MM.1S (cell line): ENCODE data around the gene ZNF398.

ENCODE experiments used
- DNase-seq: peaks from one replicate; pipeline ENCODE4 v3.0.0-alpha.2; 2015
- H2AFZ ChIP-seq: fragments of 300-600 bp; sonication (generic); 2 replicates; pipeline ENCODE4 v1.6.0; 2016; ENCODE audit warnings: antibody characterized with exemption, low read length
- H3F3A ChIP-seq: fragments of 300-600 bp; sonication (generic); 2 replicates; pipeline ENCODE4 v1.6.1; 2016; ENCODE audit warnings: mild to moderate bottlenecking, antibody characterized with exemption, low read length, moderate library complexity, mixed read lengths; ENCODE audit not compliant: insufficient read depth
- H3K27ac ChIP-seq: fragments of 300-600 bp; sonication (generic); 2 replicates; pipeline ENCODE4 v1.5.1; 2016; ENCODE audit warnings: mild to moderate bottlenecking, low read length
- H3K27me3 ChIP-seq: fragments of 300-600 bp; sonication (generic); replicated peaks from 2 replicates; pipeline ENCODE4 v1.6.0; 2016; ENCODE audit warnings: low read length; ENCODE audit not compliant: insufficient read depth
- H3K36me3 ChIP-seq: fragments of 300-600 bp; sonication (generic); replicated peaks from 2 replicates; pipeline ENCODE4 v1.6.1; 2016; ENCODE audit warnings: mild to moderate bottlenecking, low read length, mixed read lengths; ENCODE audit not compliant: insufficient read depth
- H3K4me1 ChIP-seq: fragments of 300-600 bp; sonication (generic); 2 replicates; pipeline ENCODE4 v1.6.1; 2016; ENCODE audit warnings: low read length, mixed read lengths
- H3K4me2 ChIP-seq: fragments of 300-600 bp; sonication (generic); 2 replicates; pipeline ENCODE4 v1.6.0; 2016; ENCODE audit warnings: low read depth, low read length
- H3K4me3 ChIP-seq: fragments of 300-600 bp; sonication (generic); 2 replicates; pipeline ENCODE4 v1.5.1; 2016; ENCODE audit warnings: low read length, mixed read lengths
- H3K79me2 ChIP-seq: fragments of 300-600 bp; sonication (generic); 2 replicates; pipeline ENCODE4 v1.6.1; 2016; ENCODE audit warnings: mixed run types, low read length, mixed read lengths
- H3K9ac ChIP-seq: fragments of 300-600 bp; sonication (generic); 2 replicates; pipeline ENCODE4 v1.6.1; 2016; ENCODE audit warnings: low read length, mixed read lengths
- H3K9me2 ChIP-seq: fragments of 300-600 bp; sonication (generic); replicated peaks from 2 replicates; pipeline ENCODE4 v1.6.1; 2016; ENCODE audit warnings: mild to moderate bottlenecking, low read length, mixed read lengths; ENCODE audit not compliant: insufficient read depth
- H3K9me3 ChIP-seq: fragments of 300-600 bp; sonication (generic); replicated peaks from 2 replicates; pipeline ENCODE4 v1.6.1; 2016; ENCODE audit warnings: mild to moderate bottlenecking, low read length, mixed read lengths; ENCODE audit not compliant: insufficient read depth
- H4K20me1 ChIP-seq: fragments of 300-600 bp; sonication (generic); 2 replicates; pipeline ENCODE4 v1.6.1; 2016; ENCODE audit warnings: mild to moderate bottlenecking, low read length, moderate library complexity, mixed read lengths; ENCODE audit not compliant: insufficient read depth
- EZH2 ChIP-seq: fragments of 300-600 bp; sonication (generic); optimal IDR thresholded peaks from 2 replicates; pipeline ENCODE3; 2017; ENCODE audit warnings: low read depth, mild to moderate bottlenecking, antibody characterized with exemption, low read length, mixed read lengths
- EZH2phosphoT487 ChIP-seq: fragments of 300-600 bp; sonication (generic); IDR thresholded peaks from 2 replicates; pipeline ENCODE4 v1.6.1; 2018; ENCODE audit warnings: antibody characterized with exemption, low read length
- TF ChIP-seq, protein P1 (sequence below): fragments of 300-600 bp; sonication (generic); IDR thresholded peaks from 2 replicates; pipeline ENCODE4 v1.5.1; 2016; ENCODE audit warnings: antibody characterized with exemption, low read length, mixed read lengths

The ZNF398 gene

DNA sequence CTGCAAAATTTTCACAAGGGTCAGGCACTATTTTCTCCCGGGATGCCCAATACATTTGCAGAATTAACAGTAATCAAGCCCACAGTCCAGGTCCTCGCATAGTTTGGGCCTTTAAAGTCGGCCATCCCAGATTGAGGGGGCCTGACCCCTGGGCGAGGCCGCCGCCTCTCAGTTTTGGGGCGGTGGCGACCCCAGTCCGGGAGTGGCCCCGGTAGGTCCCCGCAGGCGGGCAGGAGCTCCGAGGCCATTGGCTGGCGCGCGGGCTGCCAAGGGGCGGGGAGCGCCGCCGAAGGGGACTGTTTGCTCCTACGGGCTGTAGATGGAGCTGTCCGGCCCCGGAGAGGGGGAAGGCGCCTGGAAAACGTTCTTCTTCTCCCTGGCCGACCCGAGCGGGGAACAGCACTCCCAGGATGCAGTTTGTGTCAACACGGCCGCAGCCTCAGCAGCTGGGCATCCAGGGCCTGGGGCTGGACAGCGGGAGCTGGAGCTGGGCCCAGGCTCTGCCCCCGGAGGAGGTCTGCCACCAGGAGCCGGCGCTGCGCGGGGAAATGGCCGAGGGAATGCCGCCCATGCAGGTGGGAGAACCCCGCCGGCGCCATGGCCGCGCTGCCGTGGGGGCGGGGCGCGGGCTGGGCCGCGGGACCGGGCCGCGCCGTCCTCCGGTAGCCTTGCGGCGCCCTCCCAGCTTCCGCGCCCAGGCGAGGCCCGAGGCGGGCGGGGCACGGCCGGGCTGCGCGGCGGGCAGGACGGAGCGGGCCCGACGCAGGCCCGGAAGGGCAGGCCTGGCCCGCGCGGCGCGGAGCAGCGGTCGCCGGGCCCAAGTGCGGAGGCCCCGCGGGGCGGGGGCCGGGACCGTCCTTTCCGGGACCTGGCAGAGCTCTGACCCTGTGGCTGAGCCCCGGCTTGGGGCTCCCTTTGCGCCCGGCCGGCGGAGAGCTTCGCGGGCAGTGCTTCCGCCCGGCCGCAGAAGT, 48.2 kb downstream of the ZNF398 start, which contains the start of gene ZNF282:
TSS of gene ZNF282 (plus strand) at position 367 of the 971 bp plus-strand sequence. CDS start at position 411, 44 bp downstream.
- Histone ChIP-seq H3F3A (peaks cover 7% of the 10 kb centered on the region; the same call in 1 of the 2 replicates), H4K20me1 (no peaks in the 10 kb centered on the region), H3K27ac (peak within 1 kb of the TSS; percentile 63; the same call in 1 of the 2 replicates), H3K9me2 (no peaks in the 10 kb centered on the region), H3K9me3 (no peaks in the 10 kb centered on the region), H3K79me2 (peaks cover 44% of the 10 kb centered on the region), H3K36me3 (0 out of 2 replicates have a peak, but pooled peaks cover 6% of the 10 kb centered on the region), H3K27me3 (no peaks in the 10 kb centered on the region), H2AFZ (peak within 1 kb of the TSS; percentile 65), H3K4me3 (peak within 1 kb of the TSS; percentile 95), H3K9ac (peak within 1 kb of the TSS; percentile 85), H3K4me2 (peak within 1 kb of the TSS; percentile 94), H3K4me1 (peaks cover 4% of the 10 kb centered on the region)
- DNase-seq: peak; percentile 86
- no peak for TF ChIP-seq EZH2phosphoT487
- TF ChIP-seq, protein P1, sequence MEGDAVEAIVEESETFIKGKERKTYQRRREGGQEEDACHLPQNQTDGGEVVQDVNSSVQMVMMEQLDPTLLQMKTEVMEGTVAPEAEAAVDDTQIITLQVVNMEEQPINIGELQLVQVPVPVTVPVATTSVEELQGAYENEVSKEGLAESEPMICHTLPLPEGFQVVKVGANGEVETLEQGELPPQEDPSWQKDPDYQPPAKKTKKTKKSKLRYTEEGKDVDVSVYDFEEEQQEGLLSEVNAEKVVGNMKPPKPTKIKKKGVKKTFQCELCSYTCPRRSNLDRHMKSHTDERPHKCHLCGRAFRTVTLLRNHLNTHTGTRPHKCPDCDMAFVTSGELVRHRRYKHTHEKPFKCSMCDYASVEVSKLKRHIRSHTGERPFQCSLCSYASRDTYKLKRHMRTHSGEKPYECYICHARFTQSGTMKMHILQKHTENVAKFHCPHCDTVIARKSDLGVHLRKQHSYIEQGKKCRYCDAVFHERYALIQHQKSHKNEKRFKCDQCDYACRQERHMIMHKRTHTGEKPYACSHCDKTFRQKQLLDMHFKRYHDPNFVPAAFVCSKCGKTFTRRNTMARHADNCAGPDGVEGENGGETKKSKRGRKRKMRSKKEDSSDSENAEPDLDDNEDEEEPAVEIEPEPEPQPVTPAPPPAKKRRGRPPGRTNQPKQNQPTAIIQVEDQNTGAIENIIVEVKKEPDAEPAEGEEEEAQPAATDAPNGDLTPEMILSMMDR: peak; percentile 82

DNA sequence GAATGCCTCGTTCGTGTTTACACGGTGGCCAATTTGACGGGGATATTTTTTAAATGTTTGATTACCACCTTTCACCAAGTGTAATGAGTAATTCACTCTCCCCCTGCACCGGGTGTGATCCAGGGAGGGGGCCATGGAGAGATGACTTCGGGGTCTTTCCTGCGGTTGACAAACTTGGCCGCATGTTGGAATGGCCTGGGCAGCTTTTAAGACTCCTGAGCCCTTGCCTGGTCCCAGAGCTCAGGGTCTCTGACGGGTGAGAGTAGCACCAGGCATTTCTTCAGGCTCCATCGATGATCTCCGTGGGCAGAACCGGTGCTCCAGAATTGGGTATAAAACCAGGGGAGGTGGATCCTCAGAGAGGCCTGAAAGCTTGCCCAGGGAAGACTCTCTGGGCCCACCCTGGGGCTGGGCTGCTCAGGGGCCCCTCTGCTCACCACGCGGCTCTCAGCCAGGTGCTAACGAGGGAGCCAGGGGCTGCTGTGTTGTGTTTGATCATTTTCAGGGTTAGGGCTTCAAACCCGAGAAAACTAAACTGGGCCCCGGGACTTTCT, 49.0 kb downstream of the ZNF398 start:
- no peak for TF ChIP-seq EZH2phosphoT487
- TF ChIP-seq, protein P1: no peak
- TF ChIP-seq EZH2: no peak
- H3K4me3 ChIP-seq: peak overlapping the region; percentile 95
- H3F3A ChIP-seq: peaks cover 7% of the 10 kb centered on the region; the same call in 1 of the 2 replicates
- peaks cover 11% of the 10 kb centered on the region for H3K36me3 ChIP-seq
- DNase-seq: peak; percentile 28
- peaks cover 4% of the 10 kb centered on the region for H3K4me1 ChIP-seq
- H3K4me2 ChIP-seq: peak overlapping the region; percentile 94
- no peaks in the 10 kb centered on the region for H3K9me2 ChIP-seq
- peak overlapping the region; percentile 34; the same call in 1 of the 2 replicates for H3K27ac ChIP-seq
- H3K27me3 ChIP-seq: no peaks in the 10 kb centered on the region
- H3K9me3 ChIP-seq: no peaks in the 10 kb centered on the region
- peaks cover 51% of the 10 kb centered on the region for H3K79me2 ChIP-seq
- peak overlapping the region; percentile 54 for H2AFZ ChIP-seq
- H3K9ac ChIP-seq: peak overlapping the region; percentile 85
- no peaks in the 10 kb centered on the region for H4K20me1 ChIP-seq

DNA sequence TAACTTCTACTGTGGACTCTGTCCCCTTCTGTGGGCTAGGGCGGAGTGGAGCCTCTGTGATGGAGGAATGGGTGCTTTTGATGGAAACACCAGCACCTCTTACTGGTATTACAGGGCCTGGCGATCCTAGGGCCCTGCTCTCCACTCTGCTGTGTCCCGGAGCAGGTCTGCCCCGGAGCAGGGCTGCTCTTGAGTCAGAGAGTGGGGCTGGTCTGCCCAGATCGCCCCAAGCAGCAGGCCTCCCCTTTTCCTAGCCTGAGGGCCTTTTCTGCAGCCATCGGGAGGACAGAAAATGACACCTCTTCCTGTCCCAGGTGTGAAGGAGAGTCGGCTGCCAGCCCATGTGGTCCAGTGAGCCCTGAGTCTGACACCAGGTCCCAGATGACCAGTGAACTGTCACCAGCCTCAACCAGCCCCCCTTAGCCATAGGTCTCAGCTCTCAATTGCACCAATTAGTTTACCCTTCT, 49.5 kb downstream of the ZNF398 start:
- peak overlapping the region; percentile 95 for H3K4me3 ChIP-seq

More for the DNA sequence above, 49.5 kb downstream of the ZNF398 start:
- Histone ChIP-seq H3K4me2 (peak overlapping the region; percentile 94), H3K9ac (peak overlapping the region; percentile 85), H3F3A (peaks cover 7% of the 10 kb centered on the region; the same call in 1 of the 2 replicates), H3K9me2 (no peaks in the 10 kb centered on the region), H3K4me1 (peaks cover 4% of the 10 kb centered on the region), H3K27me3 (no peaks in the 10 kb centered on the region), H3K79me2 (peaks cover 54% of the 10 kb centered on the region), H3K36me3 (peaks cover 12% of the 10 kb centered on the region), H3K27ac (peak overlapping the region; percentile 34; the same call in 1 of the 2 replicates), H4K20me1 (no peaks in the 10 kb centered on the region; the same call in 1 of the 2 replicates), H2AFZ (no peak overlapping the region), H3K9me3 (no peaks in the 10 kb centered on the region)
- TF ChIP-seq EZH2 (no peak), EZH2phosphoT487 (no peak)
- TF ChIP-seq, protein P1: no peak
- peak; percentile 42 for DNase-seq
